ENCODE results near the gene SCN1A.

- no peak for TF ChIP-seq HMG20A (CRISPR knock-in tag; IDR thresholded peaks at IDR 0.05; ENCODE audit: borderline replicate concordance)
- TF ChIP-seq TEAD2 (CRISPR knock-in tag; IDR thresholded peaks at IDR 0.05): no peak
Observed at GRCh38 chr2:166032361-166032760, 95.5 kb downstream of the SCN1A start.
